Head of caudate nucleus (tissue), 42 donors: ENCODE data around the gene RBL2.
"Not testable (repeated sequence)": the region's sequence is repeated elsewhere in the genome, so short reads cannot be mapped to it uniquely, and the experiment has no call there.

Experiments
- DNase-seq, 42 donors: peaks; one replicate each; pipeline versions ENCODE4 v3.0.0 to v3.0.0-alpha.2; 2020 to 2021; ENCODE audit warnings: mixed read lengths in 7 of 42
- intact Hi-C: fragments of 100-400 bp; cut with DNase I; formaldehyde crosslinking; loops from one replicate; pipeline ENCODE4 v1.15.0; 2022

The RBL2 gene

DNA sequence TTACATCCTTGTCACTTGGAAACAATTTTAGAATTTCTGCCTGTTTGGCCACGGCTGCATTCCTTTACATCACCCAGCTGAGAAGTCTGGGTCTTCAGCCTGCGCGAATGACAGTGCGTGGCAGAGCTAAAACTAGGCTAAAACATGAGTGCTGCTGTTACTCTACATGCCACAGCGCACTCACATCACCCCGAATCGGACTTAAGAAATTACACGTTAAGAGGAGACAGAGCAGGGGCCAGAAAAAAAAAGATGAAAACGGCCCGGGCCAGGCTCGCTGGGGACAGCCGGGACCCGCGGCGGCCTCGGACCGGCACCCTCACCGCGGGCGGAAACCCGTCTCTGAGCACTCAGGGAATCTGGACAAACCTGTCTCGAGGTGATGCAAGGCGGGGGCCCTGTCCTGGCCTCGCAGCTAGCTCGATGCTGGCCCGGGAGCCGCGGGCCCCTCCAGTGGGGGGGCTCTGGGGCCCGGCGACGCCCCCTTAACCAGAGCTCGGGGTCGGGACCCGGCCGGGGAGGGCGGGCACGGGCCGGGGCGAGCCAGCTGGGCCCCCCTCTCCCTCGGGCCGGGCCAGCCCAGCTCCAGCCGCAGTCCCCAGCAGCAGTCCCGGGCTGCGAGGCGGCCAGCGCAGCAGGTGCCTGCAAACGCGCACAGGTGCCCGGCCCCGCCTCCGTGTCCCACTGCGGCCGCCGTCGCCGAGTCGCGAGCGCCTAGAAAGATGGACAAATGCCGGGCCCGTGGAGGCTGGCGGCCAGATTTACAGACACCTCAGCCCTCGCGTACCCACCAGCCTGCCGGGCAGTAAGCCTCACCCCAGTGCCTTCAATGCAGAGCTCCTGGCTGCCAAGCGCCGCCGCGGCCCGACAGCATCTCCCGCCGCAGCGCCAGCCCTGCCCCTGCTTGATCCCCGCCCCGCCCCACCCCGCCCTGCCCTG lies 68.3 kb downstream of the RBL2 start, which contains the start of gene AKTIP:
TSS of gene AKTIP (minus strand) at position 879 of the 939 bp plus-strand sequence. CDS start 2,950 bp downstream, outside the sequence.
- intact Hi-C loops = loop anchor here (2.0 to 10.0 kb wide), 2 partner anchors 68 to 202 kb away; partner anchors contain the start of genes FTO, RBL2 and RPGRIP1L
- peak in 35 of 42 donors; percentile 4 to 87 (median 33) for DNase-seq

DNA sequence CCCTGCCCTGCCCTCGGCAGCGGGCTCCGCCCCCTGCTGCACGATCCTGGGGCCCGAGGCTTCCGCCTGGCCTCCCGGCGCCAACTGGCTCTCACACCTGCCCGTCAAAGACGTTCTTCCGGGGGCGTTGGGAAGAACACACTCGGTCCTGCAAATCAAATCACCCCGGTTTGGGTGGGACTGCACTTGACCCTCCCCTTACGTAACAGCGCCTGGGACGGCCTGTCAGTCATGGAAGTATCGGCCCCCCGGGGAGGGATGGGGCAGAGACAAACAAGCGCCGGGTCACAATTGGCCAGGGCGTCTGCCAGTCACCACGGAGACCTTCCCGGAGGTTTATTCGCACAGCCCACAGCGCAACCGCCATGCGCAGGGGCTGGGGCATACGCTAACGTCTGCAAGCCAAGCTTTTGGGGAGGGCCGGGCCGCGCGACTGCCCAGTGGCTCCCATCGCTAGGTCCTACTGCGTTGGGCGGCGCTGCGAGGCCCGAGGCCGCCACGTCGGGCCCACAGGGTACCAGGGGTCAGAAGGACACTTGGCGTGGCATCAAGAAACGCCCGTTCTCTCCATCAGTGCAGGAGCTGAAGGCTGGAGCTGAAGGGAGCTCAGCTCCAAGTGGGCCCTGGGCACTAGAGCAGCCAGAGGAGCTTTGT lies 69.1 kb downstream of the RBL2 start:
- DNase-seq = peak; percentile 100
- intact Hi-C loops = loop anchor here (2.0 to 10.0 kb wide), 2 partner anchors 69 to 201 kb away; partner anchors contain the start of genes FTO, RBL2 and RPGRIP1L

DNA sequence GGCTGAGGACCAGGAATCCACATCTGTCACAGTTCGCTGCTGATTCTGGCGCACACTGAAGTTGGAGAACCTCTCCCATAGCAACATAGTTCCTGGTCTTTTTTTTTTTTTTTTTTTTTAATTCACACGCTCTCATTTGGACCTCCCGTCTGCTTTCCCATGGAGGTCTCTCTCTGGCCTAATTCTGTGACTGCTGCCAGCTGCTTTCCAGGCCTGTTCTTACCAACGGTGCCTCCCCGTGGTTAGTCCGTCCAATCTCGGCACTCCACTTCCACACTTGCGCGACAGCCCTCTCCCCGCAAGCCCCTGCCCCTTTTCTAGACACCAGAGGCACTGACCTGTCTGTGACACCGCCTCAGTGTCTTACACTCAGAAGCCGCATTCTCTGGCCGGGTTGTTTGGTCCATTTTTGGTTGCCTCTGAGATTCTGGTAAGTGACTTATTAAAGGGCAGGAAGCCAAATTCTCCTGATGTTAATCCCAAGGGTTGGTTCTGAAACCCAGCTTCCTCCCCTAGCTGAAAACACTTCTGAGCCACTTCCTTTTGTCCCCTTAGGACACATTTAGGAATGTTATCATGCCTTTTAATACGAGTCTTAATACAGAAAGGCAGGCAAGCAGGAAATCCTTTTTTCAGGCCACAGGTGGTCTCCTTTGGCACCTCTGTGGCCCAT lies 69.9 kb downstream of the RBL2 start:
- intact Hi-C loops = loop anchor here (2.0 to 10.0 kb wide), 2 partner anchors 69 to 201 kb away; partner anchors contain the start of genes FTO, RBL2 and RPGRIP1L
- DNase-seq = peak in 41 of 42 donors; percentile 17 to 75 (median 48)

- intact Hi-C loops = loop anchor here (10.0 kb wide), 1 partner anchor 200 kb away; the partner anchor contains the start of genes FTO and RPGRIP1L
- peak in 36 of 42 donors; percentile 17 to 82 (median 50) for DNase-seq
These were observed 70.4 kb downstream of the RBL2 start for GRCh38 chr16:53504665-53505064.

DNA sequence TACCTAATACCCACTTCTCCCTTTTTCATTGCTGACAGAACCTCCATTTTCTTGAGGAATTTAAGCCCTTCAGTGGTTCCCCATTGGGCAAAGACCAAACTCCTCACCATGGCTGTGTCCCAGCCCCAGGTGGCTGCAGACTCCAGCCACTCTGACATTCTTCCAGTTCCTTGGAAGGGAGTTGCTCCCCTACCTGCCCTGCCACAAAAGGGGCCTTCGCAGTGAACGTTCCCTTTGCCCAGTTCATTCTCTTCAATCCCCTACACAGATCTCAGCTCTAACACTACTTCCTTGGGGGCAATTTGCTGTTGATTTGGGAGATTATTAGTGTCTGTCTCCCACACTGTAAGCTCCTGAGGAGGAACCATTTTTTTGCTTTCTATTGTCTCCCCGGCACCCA lies 72.0 kb downstream of the RBL2 start:
- peak in 1 of 42 donors; percentile 11 for DNase-seq
- intact Hi-C loops = loop anchor here (10.0 kb wide), 1 partner anchor 199 kb away; the partner anchor contains the start of genes FTO and RPGRIP1L

DNA sequence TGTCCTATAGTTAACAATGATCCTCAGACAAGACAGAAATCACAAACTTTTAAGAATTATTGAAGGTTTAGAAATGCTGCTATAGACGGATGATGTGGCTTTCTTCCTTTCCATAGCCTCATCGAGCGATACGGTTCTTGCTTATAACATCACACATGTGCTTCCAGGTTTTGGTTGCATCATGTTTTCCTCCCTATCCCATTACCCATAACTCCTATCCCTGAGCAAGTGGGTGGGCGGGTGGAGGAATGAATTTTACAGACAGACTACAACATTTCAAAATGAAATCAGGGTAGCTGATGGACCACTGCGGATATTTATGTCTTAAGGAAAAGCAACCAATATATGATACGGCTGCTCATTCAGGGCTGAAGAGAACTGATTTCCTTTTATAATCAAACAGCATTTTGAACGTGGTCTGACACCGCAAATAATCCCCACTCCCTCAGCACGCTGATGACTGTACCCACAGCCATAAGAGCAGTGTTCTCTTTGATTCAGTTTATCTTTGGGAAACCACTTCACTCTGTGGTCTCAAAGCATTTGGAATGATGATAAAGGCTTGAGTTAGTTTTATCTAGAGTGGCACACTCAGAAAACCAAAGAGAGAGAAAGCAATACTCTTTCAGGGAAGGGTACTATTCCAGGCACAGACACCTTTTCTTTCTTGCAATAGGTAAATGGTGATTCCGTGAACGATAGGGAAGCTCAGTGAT lies 73.4 kb downstream of the RBL2 start:
- intact Hi-C loops = loop anchor here (10.0 kb wide), 1 partner anchor 197 kb away; the partner anchor contains the start of genes FTO and RPGRIP1L
- DNase-seq = peak in 1 of 42 donors; percentile 4

- DNase-seq = peak; percentile 37 to 90 (median 73)
- intact Hi-C loops = loop anchor here (10.0 kb wide), 1 partner anchor 195 kb away; the partner anchor contains the start of genes FTO and RPGRIP1L
These were observed 75.8 kb downstream of the RBL2 start for GRCh38 chr16:53509906-53510703.

DNA sequence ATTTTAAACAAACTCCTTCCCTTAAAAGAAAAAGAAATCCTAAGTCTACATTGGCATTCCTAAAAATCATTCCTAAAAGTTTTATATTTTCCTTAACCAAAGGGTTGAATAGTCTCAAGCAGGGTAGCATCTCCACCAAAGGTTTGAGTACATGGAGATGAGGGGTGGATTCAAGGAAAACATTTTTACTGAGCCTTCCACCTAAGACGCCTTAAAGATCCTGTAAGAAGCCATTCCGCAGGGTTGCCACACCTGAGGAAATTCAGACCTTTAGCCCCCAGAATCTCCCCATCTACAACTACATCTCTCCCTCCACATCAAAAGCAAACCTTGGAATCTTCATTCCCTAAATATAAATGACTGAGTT lies 76.4 kb downstream of the RBL2 start:
- DNase-seq = no peak

GRCh38 chr16:53511084-53511402 lies 76.8 kb downstream of the RBL2 start:
- DNase-seq = no peak
- intact Hi-C loops = no loop called here

More for the DNA sequence above, 76.4 kb downstream of the RBL2 start:
- intact Hi-C loops = no loop called here

DNA sequence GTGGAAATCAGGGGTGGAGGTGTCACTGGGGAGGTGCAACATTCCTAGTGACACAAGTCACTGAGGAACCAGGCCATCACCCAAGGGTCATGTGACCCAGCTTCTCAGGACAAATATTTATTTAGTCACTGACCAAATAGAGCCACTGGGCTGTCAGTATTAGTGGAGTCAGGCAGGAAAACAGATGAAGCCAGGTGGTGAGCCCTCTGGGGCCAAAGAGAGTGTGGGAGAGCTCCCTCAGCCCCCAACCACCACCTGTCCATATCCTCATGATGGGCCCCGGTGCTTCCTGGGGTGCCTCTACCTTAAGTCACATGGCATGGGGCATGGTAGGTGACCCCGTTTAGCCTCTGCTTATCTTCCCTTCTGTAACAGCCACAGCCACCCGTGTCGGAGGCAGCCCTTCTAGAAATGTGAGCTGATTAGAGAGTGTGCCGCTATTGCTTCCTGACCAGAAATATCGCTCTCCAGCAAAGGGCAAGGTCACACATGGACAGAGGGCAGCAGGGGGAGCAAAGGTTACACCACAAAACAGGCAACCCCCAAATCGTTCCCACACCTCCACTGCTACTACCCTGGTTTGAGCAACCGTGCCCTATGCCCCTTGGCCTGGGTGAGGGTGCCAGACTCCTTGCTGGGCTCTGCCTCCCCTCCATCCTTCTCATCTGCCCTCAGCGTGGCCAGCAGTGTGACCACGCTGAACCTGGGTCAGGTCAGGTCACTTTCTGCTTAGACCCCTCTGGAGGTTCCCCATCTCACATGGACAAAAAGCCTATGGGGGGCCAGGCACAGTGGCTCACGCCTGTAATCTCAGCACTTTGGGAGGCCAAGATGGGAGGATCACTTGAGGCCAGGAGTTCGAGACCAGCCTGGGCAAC lies 77.4 kb downstream of the RBL2 start:
- no peak for DNase-seq
- intact Hi-C loops = no loop called here

GRCh38 chr16:53512795-53513194 lies 78.5 kb downstream of the RBL2 start:
- DNase-seq, intact Hi-C loops: not testable (repeated sequence)

- DNase-seq = no peak
- intact Hi-C loops = no loop called here
These were observed 81.0 kb downstream of the RBL2 start for GRCh38 chr16:53515259-53515658.

DNA sequence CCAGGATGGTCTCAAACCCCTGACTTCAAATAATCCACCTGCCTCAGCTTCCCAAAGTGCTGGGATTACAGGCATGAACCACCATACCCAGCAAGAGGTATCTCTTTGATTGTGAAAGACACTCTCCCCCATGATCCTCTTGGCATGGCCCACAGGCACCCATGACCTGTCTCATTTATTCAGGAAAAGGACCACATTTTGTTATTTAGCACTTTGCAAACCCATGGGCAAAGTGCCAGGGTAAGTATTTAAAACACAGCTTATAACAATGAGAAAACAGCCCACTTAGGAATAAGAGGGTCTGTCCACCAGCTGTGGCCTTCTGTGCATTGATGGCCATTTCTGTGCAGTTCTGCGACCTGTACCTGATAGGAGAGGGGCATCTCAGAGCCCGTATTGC lies 81.5 kb downstream of the RBL2 start:
- DNase-seq = no peak
- intact Hi-C loops = no loop called here

GRCh38 chr16:53517851-53518250 lies 83.6 kb downstream of the RBL2 start:
- DNase-seq = no peak
- intact Hi-C loops = no loop called here

- peak in 2 of 42 donors; percentile 15 to 42 for DNase-seq
These were observed 84.5 kb downstream of the RBL2 start for GRCh38 chr16:53518550-53519416.

More at GRCh38 chr16:53518550-53519416, 84.5 kb downstream of the RBL2 start:
- intact Hi-C loops = no loop called here
